Cardiac ventricle fibroblast (primary cell): Measurements from ENCODE around the gene SOWAHD. TPM values are rescaled to one million over a fixed set of nuclear protein-coding genes. Genes with fewer than 3 reads are reported as not detected.

Experiments used
- total RNA-seq: library from RNA; depleted of rRNA; stranded (reverse); fragments of >200 nt; gene quantifications from 2 replicates; pipeline ENCODE4 v1.2.3, GENCODE V29; 2015

SOWAHD gene
- 0.20 TPM in 1 of 2 replicates, not detected in the other for total RNA-seq

GRCh38 chrX:119757979-119758730 lies at the start of gene SOWAHD:
SOWAHD (plus strand) TSS chrX:119758588; CDS start chrX:119758668, 80 bp downstream.

GRCh38 chrX:119791437-119792231 lies 33.2 kb downstream of the SOWAHD start, which contains the start of gene RPL39:
RPL39 (minus strand) TSS chrX:119791630; CDS start chrX:119791576, 54 bp downstream.

Other genes with a start within 250 kb of the SOWAHD start
- gene STEEP1, start 193.2 kb upstream of the SOWAHD start, total RNA-seq, result 19.6 and 28.7 TPM in 2 replicates
- gene UBE2A, start 184.0 kb upstream of the SOWAHD start, total RNA-seq, result 26.8 and 36.9 TPM in 2 replicates
- gene NKRF, start 152.2 kb upstream of the SOWAHD start, total RNA-seq, result 5.8 and 7.5 TPM in 2 replicates
- gene SEPTIN6, start 65.4 kb upstream of the SOWAHD start, total RNA-seq, result 8.9 and 9.5 TPM in 2 replicates
- gene RPL39, start 33.0 kb downstream of the SOWAHD start, total RNA-seq, result 6,868 and 7,989 TPM in 2 replicates
- gene UPF3B, start 94.4 kb downstream of the SOWAHD start, total RNA-seq, result 1.00 and 3.4 TPM in 2 replicates
- 19.8 and 24.1 TPM in 2 replicates for gene RNF113A, start 113.1 kb downstream of the SOWAHD start, total RNA-seq
- 55.6 and 67.8 TPM in 2 replicates for gene NDUFA1, start 113.2 kb downstream of the SOWAHD start, total RNA-seq
- not detected in 2 replicates for gene AKAP14, start 137.3 kb downstream of the SOWAHD start, total RNA-seq
- 5.6 and 7.7 TPM in 2 replicates for gene NKAP, start 185.2 kb downstream of the SOWAHD start, total RNA-seq